HG03103 (cell line): Measurements from ENCODE around the gene SLCO3A1.
"Not testable (repeated sequence)": the region's sequence is repeated elsewhere in the genome, so short reads cannot be mapped to it uniquely, and the experiment has no call there.

ENCODE experiments used
- ATAC-seq: cut with Tn5 transposase; IDR thresholded peaks from one replicate; pipeline ENCODE4 v1.9.1; 2021; ENCODE audit warnings: low read depth; ENCODE audit not compliant: unreplicated experiment

The SLCO3A1 gene

DNA sequence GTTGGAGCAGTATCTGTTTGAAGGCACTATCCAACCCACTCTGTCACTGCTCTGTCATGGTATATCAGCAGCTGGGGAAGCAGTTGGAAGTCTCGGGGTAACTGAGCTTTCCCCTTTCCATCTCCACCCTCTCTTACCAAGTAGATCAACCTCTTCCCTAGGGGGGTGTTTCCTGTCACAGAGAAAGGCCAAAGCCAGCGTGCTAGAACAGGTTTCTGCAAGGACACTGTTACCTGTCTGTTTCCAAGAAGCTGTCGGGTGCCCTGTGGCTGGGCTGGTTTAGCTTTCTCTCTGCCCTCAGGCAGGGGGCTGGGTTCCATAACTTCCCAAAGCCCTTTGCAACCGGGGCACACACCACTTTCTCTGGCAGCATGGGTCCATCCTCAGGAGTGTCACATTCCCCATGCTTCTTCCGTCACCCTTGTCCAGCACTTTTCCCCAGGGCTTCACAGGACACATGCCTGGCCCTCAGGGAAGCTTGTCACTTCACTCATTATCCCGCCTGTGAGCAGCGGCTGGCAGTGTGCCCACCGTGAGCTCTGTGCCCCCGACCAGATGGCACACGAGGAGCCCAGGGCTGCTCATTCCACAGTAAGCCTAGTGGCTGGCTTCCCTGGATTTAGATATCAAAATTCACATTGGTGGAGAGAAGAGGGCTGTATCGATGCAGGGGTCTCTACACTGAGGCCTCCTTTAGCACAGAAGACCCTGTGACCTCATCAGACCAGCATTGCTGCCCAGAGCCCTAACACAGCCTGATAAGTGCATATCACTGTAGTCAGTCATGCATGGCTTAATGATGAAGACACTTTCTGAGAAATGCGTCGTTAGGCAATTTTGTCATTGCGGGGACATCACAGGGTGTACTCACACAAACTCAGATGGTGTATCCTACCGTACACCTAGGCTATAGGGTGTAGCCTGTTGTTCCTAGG, 205.8 kb downstream of the SLCO3A1 start:
- ATAC-seq: no peak

GRCh38 chr15:92059971-92060311, 206.4 kb downstream of the SLCO3A1 start:
- ATAC-seq: not testable (repeated sequence)

- ATAC-seq: no peak
Observed at GRCh38 chr15:92061511-92062195, 208.1 kb downstream of the SLCO3A1 start.

- no peak for ATAC-seq
Observed at GRCh38 chr15:92062505-92062904, 209.0 kb downstream of the SLCO3A1 start.

- ATAC-seq: peak; percentile 46
Observed at GRCh38 chr15:92068121-92068520, 214.6 kb downstream of the SLCO3A1 start.

GRCh38 chr15:92069308-92070250, 216.1 kb downstream of the SLCO3A1 start:
- peak; percentile 39 for ATAC-seq

DNA sequence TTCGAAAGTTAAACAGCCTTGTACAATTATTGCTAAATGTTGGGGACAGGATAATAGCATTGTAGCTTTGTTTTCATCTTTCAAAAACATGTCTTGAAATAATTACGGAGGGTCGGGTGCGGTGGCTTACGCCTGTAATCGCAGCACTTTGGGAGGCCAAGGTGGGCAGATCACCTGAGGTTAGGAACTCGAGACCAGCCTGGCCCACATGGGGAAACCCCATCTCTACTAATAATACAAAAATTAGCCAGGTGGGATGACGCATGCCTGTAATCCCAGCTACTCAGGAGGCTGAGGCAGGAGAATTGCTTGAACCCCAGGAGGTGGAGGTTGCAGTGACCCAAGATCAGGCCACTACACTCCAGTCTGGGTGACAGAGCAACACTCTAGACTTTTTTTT, 216.7 kb downstream of the SLCO3A1 start:
- ATAC-seq: not testable (repeated sequence)

GRCh38 chr15:92071045-92071634, 217.6 kb downstream of the SLCO3A1 start:
- no peak for ATAC-seq

DNA sequence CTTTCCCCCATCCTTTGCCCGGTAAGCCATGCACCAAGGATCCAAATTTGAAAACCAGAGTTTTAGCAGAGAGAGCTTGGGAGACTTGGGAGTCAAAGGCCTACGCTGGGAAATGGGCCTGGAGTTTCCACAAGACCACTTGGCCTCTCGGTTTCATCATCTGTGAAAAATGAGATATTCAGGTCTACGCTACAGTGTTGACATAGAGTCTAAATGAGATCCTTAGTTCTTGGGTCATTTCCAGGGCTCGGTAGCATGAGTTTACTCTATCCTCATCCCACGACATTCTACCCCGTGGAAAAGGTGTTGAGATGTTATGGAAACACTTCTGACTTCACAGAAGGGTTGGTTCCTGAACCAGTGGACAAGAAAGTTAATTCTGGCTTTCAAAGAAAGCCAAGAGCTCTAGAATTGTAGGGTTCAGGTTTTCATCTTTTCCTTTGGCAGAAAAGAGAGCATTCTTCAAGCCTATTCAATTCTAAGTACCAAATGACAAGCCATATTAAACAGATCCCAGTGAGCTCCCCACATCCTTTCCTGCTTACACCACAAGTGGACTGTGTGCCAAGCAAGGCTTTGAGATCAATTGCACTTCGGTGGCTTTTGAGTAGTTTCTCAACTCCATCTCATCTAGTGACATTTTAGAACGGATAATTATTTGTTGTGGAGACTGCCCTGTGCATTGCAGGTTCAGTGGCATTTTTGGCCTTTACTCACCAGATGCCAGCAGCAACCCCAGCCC, 219.7 kb downstream of the SLCO3A1 start:
- ATAC-seq: no peak

DNA sequence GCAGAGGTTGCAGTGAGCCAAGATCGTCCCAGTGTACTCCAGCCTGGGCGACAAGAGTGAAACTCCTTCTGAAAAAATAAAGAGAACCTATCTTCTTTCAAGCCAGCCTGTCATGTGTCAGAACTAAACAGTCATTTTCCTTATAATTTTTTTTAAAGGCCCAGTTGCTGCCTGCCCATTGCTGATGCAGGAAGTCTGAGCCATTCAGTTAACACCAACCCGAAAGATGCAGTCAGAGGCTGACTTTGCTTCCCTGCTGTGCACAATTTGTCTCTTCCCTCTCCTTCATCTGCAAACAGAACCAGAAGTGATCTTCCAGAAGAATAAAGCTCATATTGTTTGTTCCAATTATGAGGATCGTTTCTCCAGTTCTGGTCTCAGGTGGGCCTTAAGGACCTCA, 220.6 kb downstream of the SLCO3A1 start:
- ATAC-seq: no peak

- ATAC-seq: no peak
Observed at GRCh38 chr15:92074646-92075045, 221.1 kb downstream of the SLCO3A1 start.

DNA sequence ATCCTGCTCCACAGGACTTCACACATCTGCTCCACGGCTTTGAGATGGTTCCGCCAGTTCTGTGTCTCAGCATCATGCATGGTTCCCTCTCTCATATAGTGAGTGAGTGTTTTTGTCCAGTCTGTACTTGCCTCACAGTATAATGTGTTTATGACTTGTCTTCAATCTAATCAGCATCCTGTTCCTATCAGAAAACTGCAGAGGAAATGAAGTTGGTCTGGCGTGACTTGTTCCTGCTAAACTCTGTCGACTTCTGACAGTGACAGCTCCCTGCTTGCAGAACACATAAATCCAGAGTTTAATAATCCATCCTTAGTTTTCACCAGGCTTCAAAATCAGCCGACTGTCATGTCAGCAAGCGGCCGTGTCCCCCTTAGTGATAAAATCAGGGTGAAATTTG, 222.3 kb downstream of the SLCO3A1 start:
- ATAC-seq: no peak

DNA sequence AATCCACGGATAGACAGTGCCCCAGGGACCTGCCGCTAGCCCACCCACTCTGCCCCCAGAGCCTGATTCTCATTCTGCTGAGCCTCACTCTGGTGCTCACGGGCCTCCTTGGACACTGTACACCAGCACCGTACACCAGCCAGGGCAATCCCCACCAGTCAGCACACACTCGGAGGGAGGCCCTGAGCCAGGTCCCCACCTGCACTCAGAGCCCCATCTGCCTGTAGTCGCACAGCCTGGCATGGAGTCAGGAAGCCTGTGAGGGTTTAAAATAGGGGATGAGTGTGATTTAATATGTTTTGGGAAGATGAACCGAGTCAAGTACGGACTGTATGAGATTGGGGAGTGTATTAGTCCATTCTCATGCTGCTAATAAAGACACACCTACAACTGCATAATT, 223.0 kb downstream of the SLCO3A1 start:
- no peak for ATAC-seq

- ATAC-seq: peak; percentile 70
Observed at GRCh38 chr15:92077353-92078085, 224.0 kb downstream of the SLCO3A1 start.

- no peak for ATAC-seq
Observed at GRCh38 chr15:92078270-92078669, 224.8 kb downstream of the SLCO3A1 start.

- peak; percentile 36 for ATAC-seq
Observed at GRCh38 chr15:92079047-92079446, 225.5 kb downstream of the SLCO3A1 start.

- ATAC-seq: no peak
Observed at GRCh38 chr15:92079647-92080255, 226.2 kb downstream of the SLCO3A1 start.

GRCh38 chr15:92082006-92082843, 228.7 kb downstream of the SLCO3A1 start:
- ATAC-seq: no peak
